DOHH2 (cell line): ENCODE results near the gene SCN1A.

Experiments
- H3F3A ChIP-seq: fragments of 200-600 bp; sonication (generic), shearing (Covaris generic); 2 replicates; pipeline ENCODE4 v1.6.0; 2016; ENCODE audit warnings: antibody characterized with exemption, mild to moderate bottlenecking; ENCODE audit not compliant: control insufficient read depth, insufficient read depth
- H3K27ac ChIP-seq: fragments of 200-600 bp; sonication (generic); 2 replicates; pipeline ENCODE4 v1.5.1; 2014; ENCODE audit warnings: low read depth, mild to moderate bottlenecking, low read length, moderate library complexity
- H3K27me3 ChIP-seq: fragments of 200-600 bp; sonication (generic); 2 replicates; pipeline ENCODE4 v1.6.1; 2014; ENCODE audit warnings: mild to moderate bottlenecking, low read length, mixed read lengths; ENCODE audit not compliant: control insufficient read depth
- H3K36me3 ChIP-seq: fragments of 200-600 bp; sonication (generic); 2 replicates; pipeline ENCODE4 v1.6.1; 2014; ENCODE audit warnings: mild to moderate bottlenecking, low read length, moderate library complexity, mixed read lengths; ENCODE audit not compliant: control insufficient read depth
- H3K4me1 ChIP-seq: fragments of 200-600 bp; sonication (generic); 2 replicates; pipeline ENCODE4 v1.6.1; 2014; ENCODE audit warnings: mild to moderate bottlenecking, low read length, mixed read lengths; ENCODE audit not compliant: control insufficient read depth
- H3K4me2 ChIP-seq: fragments of 200-600 bp; sonication (generic); 2 replicates; pipeline ENCODE4 v1.6.0; 2014; ENCODE audit warnings: mild to moderate bottlenecking, low read length, moderate library complexity
- H3K4me3 ChIP-seq: fragments of 200-600 bp; sonication (generic); 2 replicates; pipeline ENCODE4 v1.5.1; 2014; ENCODE audit warnings: mild to moderate bottlenecking, low read length, mixed read lengths
- H3K79me2 ChIP-seq: fragments of 200-600 bp; sonication (generic); 2 replicates; pipeline ENCODE4 v1.6.1; 2014; ENCODE audit warnings: mild to moderate bottlenecking, low read length, mixed read lengths; ENCODE audit not compliant: control insufficient read depth
- H3K9me2 ChIP-seq: fragments of 200-600 bp; sonication (generic); replicated peaks from 2 replicates; pipeline ENCODE4 v1.6.1; 2014; ENCODE audit warnings: mild to moderate bottlenecking, low read length, mixed read lengths; ENCODE audit not compliant: control insufficient read depth
- H3K9me3 ChIP-seq: fragments of 200-600 bp; sonication (generic); 2 replicates; pipeline ENCODE4 v1.6.1; 2014; ENCODE audit warnings: antibody characterized with exemption, low read length, mixed read lengths; ENCODE audit not compliant: control insufficient read depth, insufficient read depth
- H4K20me1 ChIP-seq: fragments of 200-600 bp; sonication (generic); 2 replicates; pipeline ENCODE4 v1.6.0; 2014; ENCODE audit warnings: low read depth, mild to moderate bottlenecking, antibody characterized with exemption, low read length, moderate library complexity; ENCODE audit not compliant: control insufficient read depth, insufficient read depth
- CTCF ChIP-seq: fragments of 200-600 bp; sonication (generic); IDR thresholded peaks from one replicate; pipeline ENCODE4 v1.5.1; 2014; ENCODE audit warnings: antibody characterized with exemption, mild to moderate bottlenecking, low read depth, low read length; ENCODE audit not compliant: poor library complexity, severe bottlenecking
- EZH2phosphoT487 ChIP-seq: fragments of 200-600 bp; sonication (generic); IDR thresholded peaks from 2 replicates; pipeline ENCODE4 v1.6.1; 2017; ENCODE audit warnings: borderline replicate concordance, mild to moderate bottlenecking, antibody characterized with exemption, low read length, moderate library complexity, mixed read lengths

The SCN1A gene

GRCh38 chr2:166135152-166135848 is 7.5 kb upstream of the SCN1A start:
- Histone ChIP-seq H3K4me3 (no peak overlapping the region), H3K27ac (no peak overlapping the region), H3K9me2 (no peaks in the 10 kb centered on the region), H3F3A (no peaks in the 10 kb centered on the region), H3K4me2 (no peak overlapping the region), H3K79me2 (no peaks in the 10 kb centered on the region), H4K20me1 (no peaks in the 10 kb centered on the region), H3K36me3 (no peaks in the 10 kb centered on the region), H3K4me1 (no peaks in the 10 kb centered on the region), H3K9me3 (no peaks in the 10 kb centered on the region), H3K27me3 (peaks cover 21% of the 10 kb centered on the region)
- TF ChIP-seq CTCF (no peak), EZH2phosphoT487 (no peak)

- Histone ChIP-seq H3K9me2 (no peaks in the 10 kb centered on the region), H3K9me3 (no peaks in the 10 kb centered on the region), H3F3A (no peaks in the 10 kb centered on the region), H3K4me3 (no peak overlapping the region), H3K4me2 (no peak overlapping the region), H3K4me1 (no peaks in the 10 kb centered on the region), H3K27ac (no peak overlapping the region), H3K27me3 (peaks cover 23% of the 10 kb centered on the region), H3K79me2 (no peaks in the 10 kb centered on the region), H3K36me3 (no peaks in the 10 kb centered on the region), H4K20me1 (no peaks in the 10 kb centered on the region)
- no peak for TF ChIP-seq EZH2phosphoT487
- no peak for TF ChIP-seq CTCF
These were observed 6.7 kb upstream of the SCN1A start for GRCh38 chr2:166134252-166135151.

GRCh38 chr2:166133653-166134052 is 5.8 kb upstream of the SCN1A start:
- no peaks in the 10 kb centered on the region for H4K20me1 ChIP-seq
- H3K36me3 ChIP-seq: no peaks in the 10 kb centered on the region
- peaks cover 26% of the 10 kb centered on the region for H3K27me3 ChIP-seq
- no peaks in the 10 kb centered on the region for H3K9me3 ChIP-seq
- no peak for TF ChIP-seq CTCF
- no peak for TF ChIP-seq EZH2phosphoT487
- no peaks in the 10 kb centered on the region for H3F3A ChIP-seq
- H3K79me2 ChIP-seq: no peaks in the 10 kb centered on the region
- H3K4me2 ChIP-seq: no peak overlapping the region
- H3K4me3 ChIP-seq: no peak overlapping the region
- no peaks in the 10 kb centered on the region for H3K9me2 ChIP-seq
- no peaks in the 10 kb centered on the region for H3K4me1 ChIP-seq
- H3K27ac ChIP-seq: no peak overlapping the region
